ENCODE data around the gene FXR2. TPM values are rescaled to one million over a fixed set of nuclear protein-coding genes. Genes with fewer than 3 reads are reported as not detected.

The FXR2 gene
- total and polyA plus RNA-seq, 4 donors: 6.8 to 18.3 (median 14.8) TPM

GRCh38 chr17:7575959-7576358, 38.7 kb downstream of the FXR2 start:
- WGBS: 84% methylated on average over 7 of the region's 7 CpGs
- Histone ChIP-seq H3K4me3 (ENCODE audit: low read depth in 1 of 3, low read length in 3 of 3) (no peak overlapping the region), H3K27ac (ENCODE audit: low read depth in 1 of 2, low read length in 2 of 2) (peak overlapping the region in 1 of 2 donors; percentile 45), H3K4me1 (ENCODE audit: control insufficient read depth in 4 of 4, insufficient read depth in 4 of 4, low read length in 3 of 4) (peaks cover 12 to 68% (median 57%) of the 10 kb centered on the region in 4 donors), H3K9ac (ENCODE audit: low read depth in 1 of 2, low read length in 2 of 2) (no peak overlapping the region), H3K27me3 (ENCODE audit: control insufficient read depth in 4 of 4, insufficient read depth in 4 of 4, low read length in 3 of 4) (no peaks in the 10 kb centered on the region), H3K9me3 (ENCODE audit: control insufficient read depth in 4 of 4, low read length in 3 of 4) (no peaks in the 10 kb centered on the region), H3K36me3 (ENCODE audit: control insufficient read depth in 4 of 4, insufficient read depth in 3 of 4, low read depth in 1 of 4, low read length in 3 of 4) (peaks cover 20 to 42% (median 41%) of the 10 kb centered on the region in 4 donors)
- no peak for DNase-seq (ENCODE audit: low spot score)
- TF ChIP-seq, protein P1, sequence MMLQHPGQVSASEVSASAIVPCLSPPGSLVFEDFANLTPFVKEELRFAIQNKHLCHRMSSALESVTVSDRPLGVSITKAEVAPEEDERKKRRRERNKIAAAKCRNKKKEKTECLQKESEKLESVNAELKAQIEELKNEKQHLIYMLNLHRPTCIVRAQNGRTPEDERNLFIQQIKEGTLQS (IDR thresholded peaks at IDR 0.05): no peak
- no peak for TF ChIP-seq NR2F2 (IDR thresholded peaks at IDR 0.05)

DNA sequence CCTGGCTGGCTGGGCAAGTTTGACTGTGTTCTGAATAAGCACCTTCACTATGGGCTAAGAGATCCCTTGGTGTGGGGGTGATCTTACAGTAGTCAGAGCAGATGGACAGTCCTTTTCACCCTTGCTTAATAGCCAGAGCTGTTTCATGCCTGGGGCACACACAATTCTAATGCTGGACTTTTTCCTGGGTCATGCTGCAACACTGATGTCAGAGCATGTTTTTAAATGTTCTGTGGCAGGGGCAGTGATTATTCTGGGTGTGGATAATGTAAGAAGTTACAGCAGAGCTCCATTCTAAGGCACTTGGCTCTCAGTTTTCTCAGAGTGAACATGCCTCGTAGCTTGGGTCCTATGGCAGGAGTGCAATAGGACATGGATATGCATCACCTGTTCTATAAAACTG, 39.2 kb downstream of the FXR2 start:
- H3K27ac ChIP-seq (ENCODE audit: low read depth in 1 of 2, low read length in 2 of 2): peak overlapping the region in 1 of 2 donors; percentile 45
- H3K36me3 ChIP-seq (ENCODE audit: control insufficient read depth in 4 of 4, insufficient read depth in 3 of 4, low read depth in 1 of 4, low read length in 3 of 4): peaks cover 20 to 47% (median 43%) of the 10 kb centered on the region in 4 donors
- 83% methylated on average over 1 of the region's 1 CpG for WGBS
- DNase-seq (ENCODE audit: low spot score): no peak
- no peak for TF ChIP-seq GABPA (IDR thresholded peaks at IDR 0.05 in 1 of 2, conservative IDR thresholded peaks at IDR 0.05 in 1 of 2)
- TF ChIP-seq EGR1 (IDR thresholded peaks at IDR 0.05; ENCODE audit: low read depth in 2 of 2): no peak
- no peak for TF ChIP-seq ZBTB33 (IDR thresholded peaks at IDR 0.05)
- TF ChIP-seq JUND (IDR thresholded peaks at IDR 0.05): no peak
- no peak for TF ChIP-seq RAD21 (IDR thresholded peaks at IDR 0.05)
- TF ChIP-seq FOXA1 (IDR thresholded peaks at IDR 0.05): no peak
- TF ChIP-seq HNF4G (IDR thresholded peaks at IDR 0.05): no peak
- no peak overlapping the region for H3K9ac ChIP-seq (ENCODE audit: low read depth in 1 of 2, low read length in 2 of 2)
- H3K4me1 ChIP-seq (ENCODE audit: control insufficient read depth in 4 of 4, insufficient read depth in 4 of 4, low read length in 3 of 4): peaks cover 12 to 63% (median 53%) of the 10 kb centered on the region in 4 donors
- H3K9me3 ChIP-seq (ENCODE audit: control insufficient read depth in 4 of 4, low read length in 3 of 4): no peaks in the 10 kb centered on the region
- peak overlapping the region in 1 of 3 donors; percentile 1 for H3K4me3 ChIP-seq (ENCODE audit: low read depth in 1 of 3, low read length in 3 of 3)
- no peaks in the 10 kb centered on the region for H3K27me3 ChIP-seq (ENCODE audit: control insufficient read depth in 4 of 4, insufficient read depth in 4 of 4, low read length in 3 of 4)

DNA sequence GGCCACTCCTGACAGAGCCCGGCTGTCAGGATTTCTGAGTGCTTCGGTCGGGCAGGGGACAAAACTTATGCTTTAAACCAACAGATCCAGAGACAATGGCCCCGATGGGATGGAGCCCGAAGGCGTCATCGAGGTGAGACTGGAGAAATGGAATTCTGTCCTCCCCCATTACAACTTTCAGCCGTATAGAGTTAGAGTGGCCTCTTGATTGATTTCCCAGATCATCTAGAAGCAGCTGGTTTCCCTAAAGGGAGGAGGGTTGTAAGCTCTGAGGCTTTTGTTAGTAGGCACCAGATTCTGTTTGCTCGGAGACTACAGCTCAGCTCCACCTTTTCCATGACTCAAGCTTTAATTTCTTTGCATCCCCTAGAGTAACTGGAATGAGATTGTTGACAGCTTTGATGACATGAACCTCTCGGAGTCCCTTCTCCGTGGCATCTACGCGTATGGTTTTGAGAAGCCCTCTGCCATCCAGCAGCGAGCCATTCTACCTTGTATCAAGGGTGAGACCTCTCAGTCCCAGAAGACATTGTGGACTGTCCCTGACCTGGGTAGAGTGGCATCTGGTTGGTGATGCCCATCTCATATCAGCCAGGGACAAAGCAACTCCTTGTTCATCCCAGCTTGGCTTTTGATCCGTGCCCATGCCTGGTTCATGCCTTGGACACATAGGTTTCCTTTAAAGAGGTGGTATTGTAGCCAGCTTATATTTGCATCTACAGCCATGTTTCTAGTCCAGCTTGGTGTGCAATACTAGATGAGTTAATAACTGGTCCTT, 40.3 kb downstream of the FXR2 start:
- no peaks in the 10 kb centered on the region for H3K27me3 ChIP-seq (ENCODE audit: control insufficient read depth in 4 of 4, insufficient read depth in 4 of 4, low read length in 3 of 4)
- peaks cover 8 to 53% (median 45%) of the 10 kb centered on the region in 4 donors for H3K4me1 ChIP-seq (ENCODE audit: control insufficient read depth in 4 of 4, insufficient read depth in 4 of 4, low read length in 3 of 4)
- H3K9me3 ChIP-seq (ENCODE audit: control insufficient read depth in 4 of 4, low read length in 3 of 4): no peaks in the 10 kb centered on the region
- TF ChIP-seq FOXA1 (IDR thresholded peaks at IDR 0.05): no peak
- no peak for TF ChIP-seq GABPA (IDR thresholded peaks at IDR 0.05 in 1 of 2, conservative IDR thresholded peaks at IDR 0.05 in 1 of 2)
- no peak for TF ChIP-seq JUND (IDR thresholded peaks at IDR 0.05)
- TF ChIP-seq NR2F2 (IDR thresholded peaks at IDR 0.05): no peak
- no peak for TF ChIP-seq YY1 (IDR thresholded peaks at IDR 0.05)
- TF ChIP-seq EGR1 (IDR thresholded peaks at IDR 0.05; ENCODE audit: low read depth in 2 of 2): no peak
- no peak for TF ChIP-seq HNF4G (IDR thresholded peaks at IDR 0.05)
- TF ChIP-seq RXRA (IDR thresholded peaks at IDR 0.05): no peak
- no peak for TF ChIP-seq ZBTB33 (IDR thresholded peaks at IDR 0.05)
- no peak for TF ChIP-seq REST (IDR thresholded peaks at IDR 0.05)
- TF ChIP-seq, protein P2, sequence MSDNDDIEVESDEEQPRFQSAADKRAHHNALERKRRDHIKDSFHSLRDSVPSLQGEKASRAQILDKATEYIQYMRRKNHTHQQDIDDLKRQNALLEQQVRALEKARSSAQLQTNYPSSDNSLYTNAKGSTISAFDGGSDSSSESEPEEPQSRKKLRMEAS (IDR thresholded peaks at IDR 0.05): no peak
- peaks cover 22 to 54% (median 45%) of the 10 kb centered on the region in 4 donors for H3K36me3 ChIP-seq (ENCODE audit: control insufficient read depth in 4 of 4, insufficient read depth in 3 of 4, low read depth in 1 of 4, low read length in 3 of 4)
- H3K9ac ChIP-seq (ENCODE audit: low read depth in 1 of 2, low read length in 2 of 2): peak overlapping the region; percentile 42 to 74
- 34% methylated on average over 15 of the region's 15 CpGs for WGBS
- H3K4me3 ChIP-seq (ENCODE audit: low read depth in 1 of 3, low read length in 3 of 3): peak overlapping the region; percentile 80 to 94 (median 91)
- peak overlapping the region; percentile 95 to 98 for H3K27ac ChIP-seq (ENCODE audit: low read depth in 1 of 2, low read length in 2 of 2)
- no peak for DNase-seq (ENCODE audit: low spot score)

All from liver (tissue), 9 donors.